GM13977 (cell line): ENCODE measurements around the gene ZNF488.
"Not testable (repeated sequence)": the region's sequence is repeated elsewhere in the genome, so short reads cannot be mapped to it uniquely, and the experiment has no call there.

Experiments
- DNase-seq: peaks from one replicate; pipeline ENCODE4 v3.0.0; 2012; ENCODE audit warnings: low spot score
- in situ Hi-C: fragments of 300-500 bp; cut with MboI; formaldehyde crosslinking; loops from one replicate; pipeline ENCODE4 v1.12.0; 2022; ENCODE audit warnings: low sequenced_read_pairs, low pct_unique_long_range_greater_than_20kb, mixed read lengths, inconsistent platforms; ENCODE audit not compliant: unreplicated experiment
- TF ChIP-seq, protein P1 (sequence below): IDR thresholded peaks from 2 replicates; pipeline ENCODE4 v1.5.1; 2012; ENCODE audit warnings: mild to moderate bottlenecking, control low read depth; ENCODE audit not compliant: insufficient read depth; ENCODE audit errors: extremely low read depth, missing control alignments

Gene ZNF488

DNA sequence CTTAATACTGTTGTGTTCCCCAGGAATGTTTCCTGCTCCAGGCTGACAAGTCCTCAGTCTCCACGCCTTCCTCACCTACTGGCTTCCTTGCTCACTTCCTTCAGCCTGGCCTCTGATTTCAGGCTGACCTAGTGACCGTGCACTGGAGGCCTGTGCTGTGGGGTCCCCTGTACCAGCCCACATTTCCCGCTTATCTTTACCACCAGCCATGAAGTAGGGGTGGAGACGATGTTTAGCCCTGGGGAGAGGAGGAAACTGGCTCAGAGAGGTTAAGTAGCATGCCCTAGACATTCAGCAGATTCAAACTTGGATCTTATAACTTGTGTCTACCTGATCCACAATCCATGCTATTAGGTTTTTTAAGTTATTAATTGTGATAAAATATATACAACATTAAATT is 4.8 kb upstream of the ZNF488 start:
- TF ChIP-seq, protein P1, sequence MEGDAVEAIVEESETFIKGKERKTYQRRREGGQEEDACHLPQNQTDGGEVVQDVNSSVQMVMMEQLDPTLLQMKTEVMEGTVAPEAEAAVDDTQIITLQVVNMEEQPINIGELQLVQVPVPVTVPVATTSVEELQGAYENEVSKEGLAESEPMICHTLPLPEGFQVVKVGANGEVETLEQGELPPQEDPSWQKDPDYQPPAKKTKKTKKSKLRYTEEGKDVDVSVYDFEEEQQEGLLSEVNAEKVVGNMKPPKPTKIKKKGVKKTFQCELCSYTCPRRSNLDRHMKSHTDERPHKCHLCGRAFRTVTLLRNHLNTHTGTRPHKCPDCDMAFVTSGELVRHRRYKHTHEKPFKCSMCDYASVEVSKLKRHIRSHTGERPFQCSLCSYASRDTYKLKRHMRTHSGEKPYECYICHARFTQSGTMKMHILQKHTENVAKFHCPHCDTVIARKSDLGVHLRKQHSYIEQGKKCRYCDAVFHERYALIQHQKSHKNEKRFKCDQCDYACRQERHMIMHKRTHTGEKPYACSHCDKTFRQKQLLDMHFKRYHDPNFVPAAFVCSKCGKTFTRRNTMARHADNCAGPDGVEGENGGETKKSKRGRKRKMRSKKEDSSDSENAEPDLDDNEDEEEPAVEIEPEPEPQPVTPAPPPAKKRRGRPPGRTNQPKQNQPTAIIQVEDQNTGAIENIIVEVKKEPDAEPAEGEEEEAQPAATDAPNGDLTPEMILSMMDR = no peak
- in situ Hi-C loops = loop anchor here (25.0 kb wide), 1 partner anchor 1102 kb away; the partner anchor contains the start of gene ANTXRL
- DNase-seq = no peak

DNA sequence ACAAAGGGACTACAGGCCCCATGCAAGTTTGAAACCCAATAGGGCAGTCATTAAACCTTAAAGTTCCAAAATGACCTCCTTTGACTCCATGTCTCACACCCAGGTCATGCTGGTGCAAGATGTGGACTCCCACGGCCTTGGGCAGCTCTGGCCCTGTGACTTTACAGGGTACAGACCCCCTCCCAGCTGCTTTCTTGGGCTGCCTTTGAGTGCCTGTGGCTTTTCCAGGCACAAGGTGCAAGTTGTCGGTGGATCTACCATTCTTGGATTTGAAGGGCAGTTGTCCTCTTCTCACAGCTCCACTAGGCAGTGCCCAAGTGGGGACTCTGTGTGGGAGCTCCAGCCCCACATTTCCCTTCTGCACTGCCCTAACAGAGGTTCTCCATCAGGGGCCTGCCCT is 2.0 kb upstream of the ZNF488 start:
- in situ Hi-C loops = loop anchor here (25.0 kb wide), 1 partner anchor 1099 kb away; the partner anchor contains the start of gene ANTXRL
- DNase-seq = not testable (repeated sequence)

DNA sequence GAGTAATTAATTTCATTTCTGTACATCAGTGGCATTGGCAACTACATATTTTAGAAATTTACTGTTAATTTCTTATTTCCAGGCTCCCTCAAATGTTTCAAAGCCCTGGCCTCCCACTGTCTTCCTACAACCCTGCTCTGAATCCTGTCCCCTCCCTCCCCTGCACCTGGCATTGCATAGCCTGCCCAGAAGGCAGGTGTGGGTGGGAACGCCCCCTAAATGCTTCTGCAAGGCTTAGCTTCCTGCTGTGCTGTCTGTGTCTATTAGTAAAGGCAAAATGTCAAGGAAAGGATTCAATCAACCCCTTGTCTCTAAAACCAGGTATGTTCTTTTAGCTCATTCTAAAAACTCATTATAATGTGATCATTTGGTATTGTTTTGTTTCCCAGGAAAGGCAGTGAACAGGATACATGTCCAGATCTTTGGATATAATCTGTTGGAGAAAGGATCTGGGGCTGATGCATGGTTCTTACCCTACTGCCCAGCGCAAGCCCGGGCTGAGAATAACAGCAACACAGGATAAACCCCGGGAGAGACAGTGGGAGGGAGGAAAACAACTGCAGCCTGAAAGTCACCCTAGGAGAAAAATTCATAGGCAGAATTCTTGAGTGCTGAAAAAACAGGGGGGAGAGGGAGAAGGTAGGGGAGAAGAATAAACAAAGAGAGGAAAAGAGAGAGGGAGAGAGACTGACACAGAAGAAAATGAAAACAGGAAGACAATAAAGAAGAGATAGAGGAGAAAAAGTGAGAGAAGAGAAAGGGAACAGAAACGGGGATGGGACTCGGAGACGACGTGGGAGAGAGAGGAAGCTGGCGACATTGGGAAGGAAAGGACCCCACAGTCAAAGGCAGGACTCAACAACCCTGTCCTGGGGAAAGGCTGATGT is 589 bp downstream of the ZNF488 start:
- in situ Hi-C loops = loop anchor here (25.0 kb wide), 1 partner anchor 1096 kb away; the partner anchor contains the start of gene ANTXRL
- TF ChIP-seq, protein P1 = no peak
- no peak for DNase-seq

DNA sequence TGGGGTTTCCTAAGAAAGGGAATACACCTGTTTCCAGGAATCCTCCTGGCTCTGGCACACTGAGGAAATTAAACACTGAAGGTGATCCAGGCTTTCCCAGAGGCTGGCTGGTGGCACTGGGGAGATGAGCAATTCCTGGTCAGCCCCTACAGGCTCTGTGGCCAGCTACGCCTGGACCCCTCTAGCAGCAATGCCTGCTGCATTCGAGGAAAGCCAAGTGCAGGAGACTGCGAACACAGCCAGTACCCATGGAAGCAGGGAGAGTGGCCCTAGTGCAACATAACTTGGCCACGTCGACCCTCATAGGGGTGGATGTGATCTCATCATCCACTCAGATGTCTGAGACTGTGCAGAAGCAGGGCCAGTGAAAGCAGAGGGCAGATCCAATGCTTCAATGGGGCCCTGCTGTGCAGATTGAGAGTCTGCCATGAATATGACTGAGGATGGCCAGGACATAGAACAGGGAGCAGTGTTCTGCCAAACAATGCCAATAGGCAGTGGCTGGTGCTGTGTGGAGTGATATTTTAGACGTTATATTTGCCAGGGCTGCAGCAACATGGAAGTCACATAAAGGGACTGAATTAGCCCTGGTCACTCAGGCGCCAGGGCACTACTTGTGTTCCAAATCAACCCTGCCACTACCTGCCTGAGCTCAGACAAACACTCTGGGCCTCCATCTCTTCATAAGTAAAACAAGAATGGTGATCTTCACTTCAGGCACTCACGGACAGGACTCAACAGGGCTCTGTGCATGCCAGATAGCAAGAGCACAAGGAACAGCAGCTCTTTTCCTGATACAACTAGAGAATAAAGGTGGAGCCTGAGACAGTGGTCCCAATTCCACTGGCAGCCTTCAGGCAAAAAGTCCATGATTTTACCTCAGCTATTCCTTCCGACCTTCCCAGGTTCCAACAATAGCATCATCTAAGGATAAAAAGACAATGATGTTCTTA is 2.4 kb downstream of the ZNF488 start:
- in situ Hi-C loops = loop anchor here (25.0 kb wide), 1 partner anchor 1094 kb away; the partner anchor contains the start of gene ANTXRL
- TF ChIP-seq, protein P1 = no peak
- DNase-seq = no peak

DNA sequence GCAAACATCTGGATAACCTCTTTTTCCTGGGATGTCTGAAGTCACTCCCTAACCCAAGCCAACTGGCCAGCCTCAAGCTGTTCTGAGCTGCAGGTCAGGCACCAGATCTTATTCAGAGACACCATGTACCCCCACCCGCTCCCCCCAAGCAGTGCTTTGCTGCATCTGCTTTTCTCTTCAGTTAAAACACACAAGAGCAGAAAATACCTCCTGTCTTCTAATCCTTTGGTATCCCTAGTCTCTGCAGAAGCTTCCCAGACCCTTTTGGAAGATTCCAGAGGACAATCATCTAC is 3.0 kb downstream of the ZNF488 start:
- in situ Hi-C loops = loop anchor here (25.0 kb wide), 1 partner anchor 1094 kb away; the partner anchor contains the start of gene ANTXRL
- TF ChIP-seq, protein P1 = no peak
- no peak for DNase-seq

DNA sequence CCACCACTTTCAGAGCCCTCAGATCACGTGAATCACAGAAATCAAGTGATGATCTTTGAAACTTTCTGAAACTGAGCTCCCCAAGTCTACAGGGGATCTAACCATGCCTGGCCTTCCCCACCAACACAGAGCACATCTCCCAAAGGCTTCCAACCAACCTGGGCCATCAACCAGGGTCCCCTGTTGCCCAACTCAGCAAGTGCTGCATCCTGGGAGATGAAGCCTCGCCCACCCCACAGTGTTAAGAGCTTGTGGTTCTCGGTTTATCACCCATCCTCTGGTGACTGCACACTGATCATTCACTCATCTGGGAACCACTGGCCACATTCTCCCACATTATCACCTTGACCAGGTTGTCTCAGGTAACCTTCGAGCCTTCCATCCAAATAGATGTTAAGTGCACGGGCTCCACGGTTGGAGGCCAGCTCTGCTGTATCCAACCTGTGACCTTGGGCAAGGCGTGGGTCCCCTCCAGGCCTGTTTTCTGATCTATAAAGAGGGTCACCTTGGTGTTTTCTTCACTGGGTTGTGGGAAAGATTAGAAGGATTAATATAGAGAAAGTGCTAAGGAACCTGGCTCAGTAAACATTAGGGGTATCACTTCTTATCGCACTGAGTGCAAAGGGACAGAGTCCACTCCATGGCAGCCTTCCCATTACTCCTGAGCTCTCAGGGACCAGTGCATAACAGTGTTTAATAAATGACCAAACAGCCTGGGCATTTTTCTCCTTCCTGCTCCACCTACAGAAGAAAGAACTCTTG is 3.6 kb downstream of the ZNF488 start:
- DNase-seq = no peak
- TF ChIP-seq, protein P1 = no peak
- in situ Hi-C loops = loop anchor here (25.0 kb wide), 1 partner anchor 1093 kb away; the partner anchor contains the start of gene ANTXRL
